Subcutaneous adipose tissue (tissue), 4 donors: ENCODE results near the gene RAPGEF5. TPM values are rescaled to one million over a fixed set of nuclear protein-coding genes. Genes with fewer than 3 reads are reported as not detected.

Experiments used
- total RNA-seq, 4 donors: library from RNA; depleted of rRNA; stranded (reverse); fragments of >200 nt; gene quantifications; one replicate each; pipeline ENCODE4 v1.1.0, GENCODE V29; 2016
- TF ChIP-seq, protein P1 (sequence below): fragments of 450-650 bp; IDR thresholded peaks from one replicate; pipeline ENCODE4 v1.5.1; 2016; ENCODE audit warnings: low read depth, mild to moderate bottlenecking, control low read depth, antibody characterized with exemption, moderate library complexity

RAPGEF5 gene
- total RNA-seq, 4 donors from 2014 or later, result 19.7 to 96.2 (median 63.1) TPM

DNA sequence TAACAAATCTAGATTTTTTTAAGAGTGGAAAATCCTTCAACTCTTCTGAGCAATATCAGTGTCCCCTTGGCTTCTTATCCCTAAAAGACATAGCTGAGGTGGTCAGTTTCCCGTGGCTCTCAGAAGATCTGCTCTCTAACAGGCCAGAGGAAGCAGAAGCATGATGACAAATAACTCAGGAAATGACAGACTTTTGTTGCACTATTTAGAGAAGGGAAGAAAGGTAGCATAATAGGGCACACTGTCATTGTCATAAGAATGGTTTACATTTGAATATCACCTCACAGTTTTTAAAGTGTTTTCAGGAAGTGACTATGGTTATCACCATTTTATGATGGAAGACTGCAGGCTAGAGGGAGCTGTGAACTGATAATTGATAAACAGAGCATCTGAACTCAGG is 33.6 kb upstream of the RAPGEF5 start:
- TF ChIP-seq, protein P1, sequence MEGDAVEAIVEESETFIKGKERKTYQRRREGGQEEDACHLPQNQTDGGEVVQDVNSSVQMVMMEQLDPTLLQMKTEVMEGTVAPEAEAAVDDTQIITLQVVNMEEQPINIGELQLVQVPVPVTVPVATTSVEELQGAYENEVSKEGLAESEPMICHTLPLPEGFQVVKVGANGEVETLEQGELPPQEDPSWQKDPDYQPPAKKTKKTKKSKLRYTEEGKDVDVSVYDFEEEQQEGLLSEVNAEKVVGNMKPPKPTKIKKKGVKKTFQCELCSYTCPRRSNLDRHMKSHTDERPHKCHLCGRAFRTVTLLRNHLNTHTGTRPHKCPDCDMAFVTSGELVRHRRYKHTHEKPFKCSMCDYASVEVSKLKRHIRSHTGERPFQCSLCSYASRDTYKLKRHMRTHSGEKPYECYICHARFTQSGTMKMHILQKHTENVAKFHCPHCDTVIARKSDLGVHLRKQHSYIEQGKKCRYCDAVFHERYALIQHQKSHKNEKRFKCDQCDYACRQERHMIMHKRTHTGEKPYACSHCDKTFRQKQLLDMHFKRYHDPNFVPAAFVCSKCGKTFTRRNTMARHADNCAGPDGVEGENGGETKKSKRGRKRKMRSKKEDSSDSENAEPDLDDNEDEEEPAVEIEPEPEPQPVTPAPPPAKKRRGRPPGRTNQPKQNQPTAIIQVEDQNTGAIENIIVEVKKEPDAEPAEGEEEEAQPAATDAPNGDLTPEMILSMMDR, result no peak

DNA sequence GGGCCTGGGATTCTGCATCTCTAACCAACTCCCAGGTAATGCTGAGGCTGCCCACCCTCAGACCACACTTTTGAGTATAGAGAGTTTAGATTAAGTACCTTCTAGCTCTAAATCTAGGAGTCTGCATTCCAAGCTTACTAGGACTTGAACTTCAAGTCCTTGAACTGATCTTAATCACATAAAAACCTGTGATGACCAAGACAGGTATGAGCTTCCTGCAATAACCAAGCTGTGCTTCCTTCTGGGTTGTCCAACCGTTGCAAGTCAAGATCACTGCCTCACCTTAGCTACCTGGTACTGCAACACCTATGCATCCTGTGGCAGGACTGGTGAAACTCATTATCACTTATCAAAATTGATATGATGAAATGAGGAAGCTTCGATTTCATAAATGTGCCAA is 32.9 kb upstream of the RAPGEF5 start:
- TF ChIP-seq, protein P1, result no peak

DNA sequence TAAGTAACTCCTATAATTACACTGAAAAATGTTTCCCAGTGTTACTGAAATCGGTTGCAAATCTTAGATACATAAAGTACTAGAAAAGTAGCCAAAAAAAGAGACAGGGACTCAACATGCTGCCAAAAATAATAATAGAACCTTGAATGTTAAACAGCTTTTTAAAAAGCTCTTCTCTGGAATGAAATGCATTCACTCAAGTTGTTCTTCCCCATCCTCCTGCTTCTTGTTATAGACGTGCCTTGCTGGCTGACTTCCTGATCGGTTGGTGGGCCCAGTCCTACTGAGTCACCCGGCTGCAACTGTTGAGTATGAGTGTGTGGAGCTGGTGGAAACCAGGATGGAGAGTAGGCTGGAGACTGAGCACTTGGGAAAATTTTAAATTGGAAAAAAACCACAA is 30.6 kb upstream of the RAPGEF5 start:
- TF ChIP-seq, protein P1, result no peak

DNA sequence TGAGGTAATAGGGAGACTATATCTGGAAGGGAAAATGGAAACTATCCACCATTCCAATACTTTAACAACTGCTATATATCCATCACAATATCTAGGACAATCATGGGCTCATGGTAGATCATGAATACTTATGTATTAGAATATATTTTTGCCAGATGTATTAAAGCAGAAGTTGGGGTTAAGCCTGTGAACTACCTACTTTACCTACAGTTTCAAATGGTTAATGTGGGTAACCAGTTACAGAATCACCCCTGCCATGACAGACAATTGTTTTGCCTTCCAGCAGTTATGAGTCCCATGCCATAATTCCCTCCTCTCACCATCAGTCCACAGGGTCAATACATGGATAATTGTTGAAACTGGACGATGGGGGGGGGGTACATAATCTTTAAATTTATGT is 29.9 kb upstream of the RAPGEF5 start:
- TF ChIP-seq, protein P1, result no peak

DNA sequence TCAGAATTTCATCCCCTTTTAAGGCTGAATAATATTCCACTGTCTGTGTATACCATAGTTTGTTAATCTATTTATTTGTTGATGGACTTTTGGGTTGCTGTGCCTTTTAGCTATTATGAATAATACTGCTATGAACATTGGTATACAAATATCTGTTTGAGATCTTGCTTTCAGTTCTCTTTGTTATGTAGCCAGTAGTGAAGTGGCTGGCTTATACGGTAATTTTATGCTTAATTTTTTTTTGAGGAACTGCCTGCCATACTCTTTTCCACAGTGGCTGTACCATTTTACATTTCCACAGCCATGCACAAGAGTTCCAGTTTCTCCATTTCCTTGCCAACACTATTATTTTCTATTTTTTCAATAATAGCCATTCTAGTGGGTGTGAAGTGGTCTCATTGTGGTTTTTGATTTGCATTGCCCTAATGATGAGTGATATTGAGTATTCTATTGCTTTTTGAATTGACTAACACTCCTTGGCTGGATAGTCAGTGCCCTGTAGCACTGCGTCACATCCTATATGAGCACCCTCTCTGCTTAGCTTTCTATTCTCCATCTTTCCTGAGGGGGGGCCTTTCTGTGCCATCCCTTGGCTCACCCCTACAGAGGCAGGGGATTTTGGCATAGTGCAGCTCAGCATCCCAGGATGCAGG is 29.4 kb upstream of the RAPGEF5 start:
- TF ChIP-seq, protein P1, result no peak

DNA sequence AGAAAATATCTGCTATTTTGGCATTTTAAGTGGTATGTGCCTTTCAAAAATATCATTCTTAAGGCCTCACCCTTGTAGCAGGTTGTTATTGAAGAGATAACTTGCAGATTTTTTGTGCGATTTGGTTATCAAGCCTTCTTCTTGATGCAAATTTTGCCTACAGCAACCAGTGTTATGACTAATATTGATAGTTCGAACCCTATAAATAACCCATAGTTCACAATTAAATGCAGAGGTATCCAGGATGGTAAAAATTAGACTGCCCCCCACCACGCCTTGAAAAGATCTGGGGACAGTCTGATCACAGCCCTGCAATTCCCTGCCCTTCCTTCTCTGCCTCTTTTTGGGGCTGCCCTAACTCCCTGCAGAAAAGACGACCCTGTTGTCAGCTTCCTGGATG is 28.4 kb upstream of the RAPGEF5 start:
- TF ChIP-seq, protein P1, result no peak

DNA sequence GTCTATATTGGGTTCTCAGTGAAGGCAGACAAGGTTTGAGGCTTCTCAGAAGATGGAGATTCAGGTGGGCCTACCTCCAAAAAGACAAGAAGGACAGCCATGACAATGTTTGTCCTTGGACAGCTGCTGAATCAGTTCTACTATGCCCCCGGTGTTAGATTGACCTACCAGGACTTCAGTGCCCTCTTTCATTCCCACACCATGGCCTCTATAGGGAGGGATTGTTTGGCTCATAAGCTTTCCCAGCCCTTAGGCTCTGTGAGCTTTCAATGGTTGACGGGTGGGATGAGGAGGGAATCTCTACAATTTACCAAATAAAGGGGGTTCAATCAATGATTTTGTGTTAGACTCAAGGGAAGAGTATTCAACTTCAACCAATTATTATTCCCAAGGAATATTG is 23.4 kb upstream of the RAPGEF5 start:
- TF ChIP-seq, protein P1, result no peak
